Adrenal gland (tissue), 5 donors: ENCODE results near the gene C13orf46.

ENCODE experiments used
- CTCF ChIP-seq, 6 experiments: fragments of 450-650 bp in 4 of 6; fragments of 200-600 bp in 2 of 6; sonication (generic) in 1 of 6; IDR thresholded peaks; 1 replicate in 5 of 6; 2 replicates in 1 of 6; pipeline versions ENCODE4 v1.5.1 to v1.8.0; 2016 to 2021; ENCODE audit warnings: antibody characterized with exemption in 6 of 6, mild to moderate bottlenecking in 2 of 6, moderate library complexity in 1 of 6
- POLR2A ChIP-seq, 2 donors: fragments of 450-650 bp; IDR thresholded peaks; one replicate each; pipeline ENCODE4 v1.6.1; 2017; ENCODE audit warnings: antibody characterized with exemption in 2 of 2, mild to moderate bottlenecking in 2 of 2, moderate library complexity in 1 of 2
- donor health status: DM: no; HTN: no; CAD: no.

- no peak for TF ChIP-seq POLR2A (IDR thresholded peaks at IDR 0.05)
- TF ChIP-seq CTCF (IDR thresholded peaks at IDR 0.05) = no peak
These were observed 10.9 kb downstream of the C13orf46 start for GRCh38 chr13:113962975-113963374.
